Endodermal cell (in vitro differentiated cells): ENCODE measurements around the gene FCHSD1. TPM values are rescaled to one million over a fixed set of nuclear protein-coding genes. Genes with fewer than 3 reads are reported as not detected.

Source experiments
- DNase-seq: peaks from one replicate; pipeline ENCODE4 v3.0.0-alpha.2; 2017
- H3K27ac ChIP-seq: 2 replicates; pipeline ENCODE4 v1.5.1; 2013; ENCODE audit warnings: mild to moderate bottlenecking, low read depth, low read length, moderate library complexity
- H3K27me3 ChIP-seq: 2 replicates; pipeline ENCODE4 v1.6.1; 2013; ENCODE audit warnings: mild to moderate bottlenecking, low read length, moderate library complexity; ENCODE audit not compliant: insufficient read depth, control insufficient read depth, poor library complexity, severe bottlenecking
- H3K36me3 ChIP-seq: 2 replicates; pipeline ENCODE4 v1.7.0; 2013; ENCODE audit warnings: mild to moderate bottlenecking, low read length, moderate library complexity; ENCODE audit not compliant: control insufficient read depth, insufficient read depth
- H3K4me1 ChIP-seq: one replicate; pipeline ENCODE4 v1.7.0; 2013; ENCODE audit warnings: low read length; ENCODE audit not compliant: control insufficient read depth, insufficient read depth
- H3K4me3 ChIP-seq: 2 replicates; pipeline ENCODE4 v1.5.1; 2013; ENCODE audit warnings: mild to moderate bottlenecking, low read length, moderate library complexity
- H3K9ac ChIP-seq: 2 replicates; pipeline ENCODE4 v1.6.1; 2013; ENCODE audit warnings: mild to moderate bottlenecking, low read length, moderate library complexity; ENCODE audit not compliant: poor library complexity, severe bottlenecking; ENCODE audit errors: extremely low read depth
- H3K9me3 ChIP-seq: 2 replicates; pipeline ENCODE4 v1.6.1; 2013; ENCODE audit warnings: mild to moderate bottlenecking, low read length, moderate library complexity; ENCODE audit not compliant: control insufficient read depth
- H3K27ac Mint-ChIP-seq: 2 replicates; pipeline ENCODE4 v1.8.0; 2020; ENCODE audit warnings: mixed read lengths
- H3K27me3 Mint-ChIP-seq: 2 replicates; pipeline ENCODE4 v1.8.0; 2021; ENCODE audit warnings: mild to moderate bottlenecking, mixed read lengths; ENCODE audit not compliant: insufficient read depth
- H3K36me3 Mint-ChIP-seq: 2 replicates; pipeline ENCODE4 v1.8.0; 2020; ENCODE audit warnings: low read depth, mixed read lengths
- H3K4me1 Mint-ChIP-seq: 2 replicates; pipeline ENCODE4 v1.8.0; 2020; ENCODE audit warnings: mixed read lengths
- H3K4me3 Mint-ChIP-seq: 2 replicates; pipeline ENCODE4 v1.8.0; 2020; ENCODE audit warnings: mild to moderate bottlenecking, moderate library complexity, mixed read lengths
- H3K9me3 Mint-ChIP-seq: 2 replicates; pipeline ENCODE4 v1.8.0; 2020; ENCODE audit warnings: mild to moderate bottlenecking, mixed read lengths
- WGBS, 2 experiments: methylation state at CpG; one replicate each; pipeline versions ENCODE4 v1.1.5 to v1.1.7; 2013; ENCODE audit warnings: missing lambda C conversion rate in 2 of 2, mixed read lengths in 1 of 2; ENCODE audit not compliant: insufficient coverage in 1 of 2, insufficient read length in 1 of 2; 5-methylcytosine and 5-hydroxymethylcytosine counted together
- total RNA-seq, 2 donors: library from RNA; stranded (reverse); fragmentation: NEBNext Ultra II Directional in 1 of 2; extraction: Animal tissue kit (Norgen Biotek cat#: 25700) in 1 of 2; gene quantifications; 2 replicates in 1 of 2; 3 replicates in 1 of 2; pipeline ENCODE4 v1.2.1, GENCODE V29; 2021
- TF ChIP-seq, protein P1 (sequence below): fragments of 200-600 bp; sonication (generic); conservative IDR thresholded peaks from 2 replicates; pipeline ENCODE4 v1.5.0; 2021; ENCODE audit warnings: antibody characterized with exemption, mild to moderate bottlenecking

The FCHSD1 gene
- total RNA-seq, 2 donors from 2014 or later: 34.8 to 41.7 TPM

DNA sequence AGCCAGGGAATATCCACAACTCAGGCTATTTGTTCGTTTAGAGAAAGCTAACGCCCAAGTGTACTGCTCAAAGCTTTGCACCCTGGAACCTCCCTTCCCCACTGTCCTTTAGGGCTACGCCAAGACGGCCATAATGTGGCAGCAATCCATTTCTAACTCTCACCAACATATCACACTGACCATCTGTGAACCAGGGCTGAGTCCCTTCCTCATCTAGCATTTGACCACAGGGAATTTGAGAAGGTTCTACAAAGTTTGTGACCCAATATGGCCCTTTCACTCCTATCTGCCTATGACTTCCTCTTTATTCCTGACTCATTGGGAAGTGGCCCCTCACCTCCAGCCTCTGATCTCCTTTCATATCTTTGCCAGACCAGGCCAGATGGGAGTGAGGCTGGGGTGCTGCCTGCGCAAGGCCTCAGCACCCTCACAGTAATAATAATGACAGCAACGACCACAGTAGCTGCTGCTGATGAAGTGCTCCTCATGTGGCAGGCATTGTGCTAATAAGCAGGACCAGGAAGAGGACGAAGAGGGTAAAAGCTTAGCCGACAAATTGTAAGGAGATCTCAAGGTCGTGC lies 40.2 kb upstream of the FCHSD1 start:
- 79 to 82% methylated on average over 9 of the region's 9 CpGs for WGBS, 2 experiments
- Mint-ChIP-seq H3K27ac (no peak overlapping the region), H3K4me1 (peaks cover 2% of the 10 kb centered on the region), H3K9me3 (no peaks in the 10 kb centered on the region), H3K36me3 (no peaks in the 10 kb centered on the region), H3K27me3 (peaks cover 59% of the 10 kb centered on the region), H3K4me3 (no peak overlapping the region)
- H3K4me1 ChIP-seq: no peaks in the 10 kb centered on the region
- peaks cover 46% of the 10 kb centered on the region for H3K27me3 ChIP-seq
- H3K9me3 ChIP-seq: no peaks in the 10 kb centered on the region
- H3K4me3 ChIP-seq: no peak overlapping the region
- H3K36me3 ChIP-seq: no peaks in the 10 kb centered on the region
- no peak overlapping the region for H3K27ac ChIP-seq
- no peak overlapping the region for H3K9ac ChIP-seq
- DNase-seq: no peak
- TF ChIP-seq, protein P1, sequence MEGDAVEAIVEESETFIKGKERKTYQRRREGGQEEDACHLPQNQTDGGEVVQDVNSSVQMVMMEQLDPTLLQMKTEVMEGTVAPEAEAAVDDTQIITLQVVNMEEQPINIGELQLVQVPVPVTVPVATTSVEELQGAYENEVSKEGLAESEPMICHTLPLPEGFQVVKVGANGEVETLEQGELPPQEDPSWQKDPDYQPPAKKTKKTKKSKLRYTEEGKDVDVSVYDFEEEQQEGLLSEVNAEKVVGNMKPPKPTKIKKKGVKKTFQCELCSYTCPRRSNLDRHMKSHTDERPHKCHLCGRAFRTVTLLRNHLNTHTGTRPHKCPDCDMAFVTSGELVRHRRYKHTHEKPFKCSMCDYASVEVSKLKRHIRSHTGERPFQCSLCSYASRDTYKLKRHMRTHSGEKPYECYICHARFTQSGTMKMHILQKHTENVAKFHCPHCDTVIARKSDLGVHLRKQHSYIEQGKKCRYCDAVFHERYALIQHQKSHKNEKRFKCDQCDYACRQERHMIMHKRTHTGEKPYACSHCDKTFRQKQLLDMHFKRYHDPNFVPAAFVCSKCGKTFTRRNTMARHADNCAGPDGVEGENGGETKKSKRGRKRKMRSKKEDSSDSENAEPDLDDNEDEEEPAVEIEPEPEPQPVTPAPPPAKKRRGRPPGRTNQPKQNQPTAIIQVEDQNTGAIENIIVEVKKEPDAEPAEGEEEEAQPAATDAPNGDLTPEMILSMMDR: no peak

DNA sequence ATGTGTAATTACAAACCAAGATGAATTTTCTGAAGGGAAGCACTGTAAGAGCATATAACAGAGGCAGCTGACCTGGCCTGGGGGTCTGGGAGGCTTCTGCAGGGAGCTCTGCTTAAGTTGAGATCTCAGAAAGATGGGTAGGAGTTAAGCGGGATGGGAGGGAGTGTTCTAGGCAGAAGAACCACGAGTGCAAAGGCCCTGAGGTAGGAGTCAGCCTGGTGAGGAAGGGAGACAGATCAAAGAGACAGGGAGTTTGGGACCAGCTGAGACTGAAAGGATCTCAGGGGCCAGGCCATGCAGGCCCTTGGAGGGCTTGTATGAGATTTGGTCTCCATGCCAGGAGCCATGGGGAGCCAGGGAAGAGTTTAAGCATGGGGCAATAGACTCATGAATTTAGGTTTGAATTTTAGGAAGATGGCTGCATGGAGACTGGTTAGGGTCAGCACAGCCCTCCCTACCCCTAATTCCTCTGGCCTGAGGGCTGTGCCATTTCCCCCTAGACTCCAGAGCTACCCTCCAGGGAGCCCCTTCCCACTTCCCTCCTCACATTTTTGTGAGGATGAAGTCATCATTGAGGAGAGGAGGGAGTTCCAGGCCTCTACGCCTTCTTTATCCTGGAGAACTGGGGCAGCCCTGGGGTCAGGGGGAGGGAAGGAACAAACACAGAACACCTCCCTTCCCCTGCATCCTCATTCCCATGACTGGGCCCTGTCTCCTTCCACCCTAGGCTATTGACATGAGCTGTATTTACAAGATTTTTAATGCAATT lies 35.6 kb upstream of the FCHSD1 start:
- TF ChIP-seq, protein P1: no peak
- 76 to 86% methylated on average over 2 to 3 of the region's 3 CpGs for WGBS, 2 experiments
- H3K9me3 ChIP-seq: no peaks in the 10 kb centered on the region
- peaks cover 7% of the 10 kb centered on the region for H3K4me1 ChIP-seq
- Mint-ChIP-seq H3K27ac (peak overlapping the region; percentile 20), H3K4me1 (peaks cover 2% of the 10 kb centered on the region), H3K36me3 (no peaks in the 10 kb centered on the region), H3K27me3 (peaks cover 27% of the 10 kb centered on the region), H3K9me3 (no peaks in the 10 kb centered on the region), H3K4me3 (no peak overlapping the region)
- peak; percentile 75 for DNase-seq
- peaks cover 7% of the 10 kb centered on the region for H3K27me3 ChIP-seq
- no peak overlapping the region for H3K9ac ChIP-seq
- no peak overlapping the region for H3K4me3 ChIP-seq
- no peaks in the 10 kb centered on the region for H3K36me3 ChIP-seq
- no peak overlapping the region for H3K27ac ChIP-seq

DNA sequence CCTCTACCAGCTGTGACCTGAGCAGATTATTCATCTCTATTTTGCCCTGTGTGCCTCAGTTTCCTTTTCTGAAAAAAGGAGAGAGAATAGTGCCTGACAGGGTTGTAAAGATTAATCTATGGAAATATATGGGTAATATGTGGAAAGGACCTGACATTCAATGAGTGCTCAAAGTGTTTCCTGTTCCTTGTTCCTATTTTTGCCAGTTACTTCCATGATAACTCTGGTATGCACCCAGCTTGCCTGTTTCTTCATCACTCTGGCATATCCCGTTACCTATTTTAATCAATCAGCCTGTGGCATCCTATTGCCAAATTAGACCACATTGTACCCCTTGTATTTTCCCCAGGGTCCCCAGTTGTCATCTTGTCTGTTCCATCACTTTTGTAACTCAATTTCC lies 34.4 kb upstream of the FCHSD1 start:
- 85 to 86% methylated on average over 1 of the region's 1 CpG for WGBS, 2 experiments
- TF ChIP-seq, protein P1: no peak
- no peaks in the 10 kb centered on the region for H3K36me3 ChIP-seq
- no peak overlapping the region for H3K9ac ChIP-seq
- DNase-seq: no peak
- no peaks in the 10 kb centered on the region for H3K27me3 ChIP-seq
- peaks cover 12% of the 10 kb centered on the region for H3K4me1 ChIP-seq
- Mint-ChIP-seq H3K4me3 (no peak overlapping the region), H3K27me3 (peaks cover 14% of the 10 kb centered on the region), H3K4me1 (peaks cover 12% of the 10 kb centered on the region), H3K27ac (no peak overlapping the region), H3K36me3 (no peaks in the 10 kb centered on the region), H3K9me3 (no peaks in the 10 kb centered on the region)
- H3K4me3 ChIP-seq: no peak overlapping the region
- H3K9me3 ChIP-seq: no peaks in the 10 kb centered on the region
- no peak overlapping the region for H3K27ac ChIP-seq
